ENCODE data around the gene PDXP. TPM values are rescaled to one million over a fixed set of nuclear protein-coding genes. Genes with fewer than 3 reads are reported as not detected.

The PDXP gene
- total RNA-seq, 1 experiment from 2014 or later: 42.7 TPM

- ChIA-PET RAD21 (ENCODE audit: low non-redundant PET in 1 of 2, low total read pairs in 2 of 2, uncharacterized antibody in 2 of 2, unreplicated experiment in 2 of 2) (interaction anchor here (0.5 to 2.2 kb wide), 7 partner anchors 15 to 149 kb away, joined by 3 to 15 read pairs (median 4); partner anchors contain the start of genes NOL12 (in 1 of the 2) and PDXP (in 1 of the 2)), POLR2A (interaction anchor here (0.7 to 3.6 kb wide), 10 partner anchors 10 to 171 kb away, joined by 3 to 21 read pairs (median 4); partner anchors contain the start of genes GGA1, LGALS1 and PDXP), CTCF (interaction anchor here (0.6 to 2.7 kb wide), 33 partner anchors 10 to 220 kb away, joined by 3 to 38 read pairs (median 4); partner anchors contain the start of genes GCAT, GGA1, LGALS1 and NOL12)
- no peaks in the 10 kb centered on the region for H3K9me2 ChIP-seq (ENCODE audit: insufficient read depth)
- H3K4me2 ChIP-seq (ENCODE audit: low read length): no peak overlapping the region
- no peaks in the 10 kb centered on the region for H4K20me1 ChIP-seq (ENCODE audit: insufficient read depth)
- H3K27ac ChIP-seq (ENCODE audit: low read depth, low read length): no peak overlapping the region
- H3K4me3 ChIP-seq (replicated peaks in 1 of 2; ENCODE audit: low read depth in 1 of 2, low read length in 2 of 2): no peak overlapping the region
- H3K9ac ChIP-seq (ENCODE audit: low read length): no peak overlapping the region
- H3K9me3 ChIP-seq (ENCODE audit: control insufficient read depth in 1 of 2, insufficient read depth in 1 of 2, low read depth in 1 of 2, low read length in 2 of 2): no peaks in the 10 kb centered on the region
- intact Hi-C loops (cut with micrococcal nuclease): loop anchor here (2.0 kb wide), 1 partner anchor 37 kb away; no protein-coding TSS in a partner anchor
- peaks cover 8 to 21% of the 10 kb centered on the region in 2 experiments; a peak in 3 of 4 replicates for H3K36me3 ChIP-seq (ENCODE audit: control insufficient read depth in 1 of 2, insufficient read depth in 2 of 2, low read length in 2 of 2)
- H3K79me2 ChIP-seq (ENCODE audit: insufficient read depth, low read length): peaks cover 14% of the 10 kb centered on the region
- H3K4me1 ChIP-seq (ENCODE audit: control insufficient read depth in 1 of 2, insufficient read depth in 2 of 2, low read length in 2 of 2): peaks cover 34 to 60% of the 10 kb centered on the region in 2 experiments
- DNase-seq (ENCODE audit: low read depth, low spot score): no peak
- TF ChIP-seq CTCF (IDR thresholded peaks at IDR 0.05 in 2 of 3, conservative IDR thresholded peaks at IDR 0.05 in 1 of 3; ENCODE audit: borderline replicate concordance in 1 of 3, insufficient read depth in 1 of 3, low read depth in 2 of 3, low read length in 2 of 3) (peak; percentile 85 to 94 (median 93)), EGR1 (IDR thresholded peaks at IDR 0.05; ENCODE audit: low read depth) (no peak), RAD21 (IDR thresholded peaks at IDR 0.05; ENCODE audit: low read depth) (peak; percentile 81), ZBTB33 (IDR thresholded peaks at IDR 0.05; ENCODE audit: extremely low read depth, insufficient replicate concordance, low read length) (no peak), EZH2 (IDR thresholded peaks at IDR 0.05) (no peak), EZH2phosphoT487 (IDR thresholded peaks at IDR 0.05; ENCODE audit: borderline replicate concordance) (no peak), POLR2A (IDR thresholded peaks at IDR 0.05; ENCODE audit: borderline replicate concordance, extremely low read depth, insufficient read depth, insufficient read length) (no peak), YY1 (IDR thresholded peaks at IDR 0.05; ENCODE audit: extremely low read depth, insufficient replicate concordance, low read depth, low read length) (peak; percentile 24), SP1 (IDR thresholded peaks at IDR 0.05; ENCODE audit: low read depth) (no peak), ELF1 (IDR thresholded peaks at IDR 0.05; ENCODE audit: borderline replicate concordance, low read depth) (no peak)
- ATAC-seq: peak; percentile 73
- H2AFZ ChIP-seq (ENCODE audit: low read depth, low read length, poor library complexity, severe bottlenecking): no peak overlapping the region
- no peaks in the 10 kb centered on the region for H3K27me3 ChIP-seq (ENCODE audit: insufficient read depth, low read length)
- BruUV-seq (replicated peaks): no TSS peak
These were observed 15.2 kb upstream of the PDXP start for GRCh38 chr22:37643225-37643847.

Measured in HCT116 (cell line).